PC-9 (cell line): ENCODE results near the gene DMRTB1. TPM values are rescaled to one million over a fixed set of nuclear protein-coding genes. Genes with fewer than 3 reads are reported as not detected.

Experiments
- BruUV-seq: library from RNA; stranded (reverse); fragments of 400-500 nt; replicated peaks from 2 replicates; lab custom pipeline; 2021; lab: Mats Ljungman, UMichigan
- CTCF ChIA-PET: fragments of 300-600 bp; sonication (Branson Sonifier 250); formaldehyde crosslinking; loops from one replicate; lab custom pipeline; 2022; ENCODE audit warnings: antibody characterized with exemption; lab: Charles Lee
- POLR2A ChIA-PET: fragments of 300-600 bp; sonication (Branson Sonifier 250); formaldehyde crosslinking; loops from one replicate; lab custom pipeline; 2022; ENCODE audit warnings: antibody characterized with exemption; ENCODE audit not compliant: unreplicated experiment; lab: Charles Lee
- DNase-seq, 2 experiments: peaks; one replicate each; pipeline versions ENCODE4 v3.0.0 to v3.0.0-alpha.2; 2015 to 2022; ENCODE audit warnings: mixed read lengths in 1 of 2
- H2AFZ ChIP-seq: fragments of 200-600 bp; sonication (generic); 2 replicates; pipeline ENCODE4 v1.8.1; 2017; ENCODE audit warnings: antibody characterized with exemption
- H3F3A ChIP-seq: fragments of 200-600 bp; sonication (generic); 2 replicates; pipeline ENCODE4 v1.8.1; 2017; ENCODE audit warnings: antibody characterized with exemption, mild to moderate bottlenecking, low read depth; ENCODE audit not compliant: insufficient read depth
- H3K27ac ChIP-seq: fragments of 200-600 bp; sonication (generic); 2 replicates; pipeline ENCODE4 v1.6.1; 2016; ENCODE audit warnings: mixed run types
- H3K27me3 ChIP-seq: fragments of 200-600 bp; sonication (generic); 2 replicates; pipeline ENCODE4 v1.6.1; 2016; ENCODE audit warnings: low read depth, mixed run types; ENCODE audit not compliant: insufficient read depth
- H3K36me3 ChIP-seq: fragments of 200-600 bp; sonication (generic); 2 replicates; pipeline ENCODE4 v1.6.1; 2016; ENCODE audit warnings: low read depth, mixed run types
- H3K4me1 ChIP-seq: fragments of 200-600 bp; sonication (generic); replicated peaks from 2 replicates; pipeline ENCODE4 v1.6.1; 2016; ENCODE audit warnings: mixed run types; ENCODE audit not compliant: insufficient read depth
- H3K4me2 ChIP-seq: fragments of 200-600 bp; sonication (generic); 2 replicates; pipeline ENCODE4 v1.6.1; 2017; ENCODE audit warnings: mixed run types
- H3K4me3 ChIP-seq: fragments of 200-600 bp; sonication (generic); 2 replicates; pipeline ENCODE4 v1.6.1; 2016; ENCODE audit warnings: mixed run types
- H3K79me2 ChIP-seq: fragments of 200-600 bp; sonication (generic); 2 replicates; pipeline ENCODE4 v1.6.1; 2017; ENCODE audit warnings: low read depth, mixed run types
- H3K9me2 ChIP-seq: fragments of 200-600 bp; sonication (generic); 2 replicates; pipeline ENCODE4 v1.8.1; 2017; ENCODE audit warnings: mild to moderate bottlenecking; ENCODE audit not compliant: insufficient read depth
- H3K9me3 ChIP-seq: fragments of 200-600 bp; sonication (generic); 2 replicates; pipeline ENCODE4 v1.8.1; 2016; ENCODE audit warnings: low read depth; ENCODE audit not compliant: insufficient read depth
- H4K20me1 ChIP-seq: fragments of 200-600 bp; sonication (generic); 2 replicates; pipeline ENCODE4 v1.8.1; 2017; ENCODE audit not compliant: insufficient read depth
- EZH2 ChIP-seq: fragments of 200-600 bp; sonication (generic); IDR thresholded peaks from 2 replicates; pipeline ENCODE4 v1.8.0; 2017; ENCODE audit warnings: antibody characterized with exemption, low read depth
- intact Hi-C: fragments of 100-400 bp; cut with micrococcal nuclease; formaldehyde crosslinking; loops from one replicate; pipeline ENCODE4 v1.10.0; 2022; ENCODE audit not compliant: unreplicated experiment
- total RNA-seq: library from RNA; stranded (reverse); gene quantifications from 2 replicates; pipeline ENCODE4 v1.2.3, GENCODE V29; 2021
- TF ChIP-seq, protein P1 (sequence below): fragments of 200-600 bp; sonication (generic); conservative IDR thresholded peaks from 2 replicates; pipeline ENCODE4 v1.6.1; 2017; ENCODE audit warnings: mixed run types, antibody characterized with exemption, mild to moderate bottlenecking, moderate library complexity

Gene DMRTB1
- total RNA-seq, 1 experiment from 2014 or later, result not detected

DNA sequence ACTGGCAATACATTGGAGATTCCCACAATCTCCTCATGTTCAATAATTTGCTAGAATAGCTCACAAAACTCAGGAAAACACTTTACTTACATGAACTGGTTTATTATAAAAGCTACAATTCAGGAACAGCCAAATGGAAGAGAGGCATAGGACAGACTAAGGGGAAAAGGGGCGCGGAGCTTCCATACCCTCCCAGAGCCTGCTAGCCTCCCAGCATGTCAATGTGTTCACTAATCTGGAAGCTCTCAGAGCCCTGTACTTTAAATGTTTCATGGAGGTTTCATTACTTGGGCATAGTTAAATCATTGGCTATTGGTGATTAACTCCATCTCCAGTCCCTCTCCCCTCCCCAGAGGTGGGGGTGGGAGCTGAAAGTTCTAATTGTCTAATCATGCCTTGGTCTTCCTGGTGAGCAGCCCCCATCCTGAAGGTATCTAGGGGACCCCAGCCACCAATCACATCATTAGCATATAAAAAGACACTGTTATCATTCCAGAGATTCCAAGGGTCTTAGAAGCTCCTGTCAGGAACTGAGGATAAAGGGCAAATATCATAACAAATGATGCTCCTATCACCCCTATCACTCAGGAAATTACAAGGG is 10.9 kb upstream of the DMRTB1 start:
- Histone ChIP-seq H3K4me3 (no peak overlapping the region), H3K4me2 (no peak overlapping the region), H3K79me2 (no peaks in the 10 kb centered on the region), H3K27me3 (no peaks in the 10 kb centered on the region), H4K20me1 (no peaks in the 10 kb centered on the region), H3F3A (no peaks in the 10 kb centered on the region), H3K36me3 (no peaks in the 10 kb centered on the region), H3K27ac (no peak overlapping the region), H3K9me3 (no peaks in the 10 kb centered on the region), H3K9me2 (no peaks in the 10 kb centered on the region), H2AFZ (no peak overlapping the region), H3K4me1 (no peaks in the 10 kb centered on the region)
- POLR2A ChIA-PET, result no interaction called here
- no peak for DNase-seq
- no TSS peak for BruUV-seq
- CTCF ChIA-PET, result interaction anchor here (0.6 kb wide), 1 partner anchor 30 kb away, joined by 3 read pairs; no protein-coding TSS in a partner anchor
- TF ChIP-seq, protein P1, sequence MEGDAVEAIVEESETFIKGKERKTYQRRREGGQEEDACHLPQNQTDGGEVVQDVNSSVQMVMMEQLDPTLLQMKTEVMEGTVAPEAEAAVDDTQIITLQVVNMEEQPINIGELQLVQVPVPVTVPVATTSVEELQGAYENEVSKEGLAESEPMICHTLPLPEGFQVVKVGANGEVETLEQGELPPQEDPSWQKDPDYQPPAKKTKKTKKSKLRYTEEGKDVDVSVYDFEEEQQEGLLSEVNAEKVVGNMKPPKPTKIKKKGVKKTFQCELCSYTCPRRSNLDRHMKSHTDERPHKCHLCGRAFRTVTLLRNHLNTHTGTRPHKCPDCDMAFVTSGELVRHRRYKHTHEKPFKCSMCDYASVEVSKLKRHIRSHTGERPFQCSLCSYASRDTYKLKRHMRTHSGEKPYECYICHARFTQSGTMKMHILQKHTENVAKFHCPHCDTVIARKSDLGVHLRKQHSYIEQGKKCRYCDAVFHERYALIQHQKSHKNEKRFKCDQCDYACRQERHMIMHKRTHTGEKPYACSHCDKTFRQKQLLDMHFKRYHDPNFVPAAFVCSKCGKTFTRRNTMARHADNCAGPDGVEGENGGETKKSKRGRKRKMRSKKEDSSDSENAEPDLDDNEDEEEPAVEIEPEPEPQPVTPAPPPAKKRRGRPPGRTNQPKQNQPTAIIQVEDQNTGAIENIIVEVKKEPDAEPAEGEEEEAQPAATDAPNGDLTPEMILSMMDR, result no peak
- TF ChIP-seq EZH2, result no peak
- intact Hi-C loops, result no loop called here

DNA sequence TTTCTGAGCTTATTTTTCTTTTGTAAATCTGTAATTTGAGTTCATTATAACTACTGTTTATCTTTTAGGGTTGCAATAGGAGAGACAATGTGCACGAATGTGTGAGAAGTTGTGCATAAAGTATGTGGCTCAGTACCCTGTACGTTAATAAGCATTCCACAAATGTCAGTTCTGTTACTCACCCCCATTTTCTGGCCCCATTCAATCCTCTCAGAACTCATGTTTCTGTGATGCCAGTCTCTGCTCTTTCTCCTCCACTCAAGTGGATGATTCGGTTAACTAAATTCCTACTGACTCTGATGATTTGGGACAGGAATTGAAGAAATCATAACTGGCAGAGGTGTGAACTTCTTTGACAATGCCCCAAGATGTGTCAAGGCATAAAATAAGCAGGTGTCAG is 10.2 kb upstream of the DMRTB1 start:
- Histone ChIP-seq H3F3A (no peaks in the 10 kb centered on the region), H3K4me1 (no peaks in the 10 kb centered on the region), H3K79me2 (no peaks in the 10 kb centered on the region), H3K4me3 (no peak overlapping the region), H3K9me3 (no peaks in the 10 kb centered on the region), H3K27me3 (no peaks in the 10 kb centered on the region), H2AFZ (no peak overlapping the region), H3K36me3 (no peaks in the 10 kb centered on the region), H3K27ac (no peak overlapping the region), H3K9me2 (no peaks in the 10 kb centered on the region), H3K4me2 (no peak overlapping the region), H4K20me1 (no peaks in the 10 kb centered on the region)
- TF ChIP-seq EZH2, result no peak
- TF ChIP-seq, protein P1, result no peak
- peak in 1 of 2 experiments; percentile 55 for DNase-seq
- intact Hi-C loops, result no loop called here
- ChIA-PET POLR2A (no interaction called here), CTCF (interaction anchor here (0.6 kb wide), 1 partner anchor 29 kb away, joined by 3 read pairs; no protein-coding TSS in a partner anchor)
- no TSS peak for BruUV-seq

DNA sequence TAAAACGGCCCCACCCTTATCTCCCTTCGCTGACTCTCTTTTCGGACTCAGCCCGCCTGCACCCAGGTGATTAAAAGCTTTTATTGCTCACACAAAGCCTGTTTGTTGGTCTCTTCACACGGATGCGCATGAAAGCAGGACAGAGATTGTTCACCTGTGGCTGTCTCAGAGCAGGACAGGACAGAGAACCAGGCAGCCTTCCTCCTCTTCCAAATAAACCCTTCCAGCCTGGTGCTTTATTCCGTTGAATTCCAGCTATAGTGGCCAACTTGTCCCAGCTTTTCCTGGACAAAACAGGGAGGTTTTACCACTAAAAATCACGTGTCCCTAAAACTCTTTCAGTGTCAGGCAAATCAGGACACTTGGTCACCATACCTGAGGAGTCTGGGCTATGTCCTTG is 9.5 kb upstream of the DMRTB1 start:
- H3K27ac ChIP-seq, result no peak overlapping the region
- H3K9me2 ChIP-seq, result no peaks in the 10 kb centered on the region
- no peaks in the 10 kb centered on the region for H3K4me1 ChIP-seq
- no peak overlapping the region for H3K4me2 ChIP-seq
- BruUV-seq, result no TSS peak
- no peaks in the 10 kb centered on the region for H3K79me2 ChIP-seq
- CTCF ChIA-PET, result interaction anchor here (0.6 kb wide), 2 partner anchors 36 to 834 kb away, joined by 3 to 4 read pairs; no protein-coding TSS in a partner anchor
- no peaks in the 10 kb centered on the region for H3K9me3 ChIP-seq
- H4K20me1 ChIP-seq, result no peaks in the 10 kb centered on the region
- POLR2A ChIA-PET, result no interaction called here
- intact Hi-C loops, result no loop called here
- H3K27me3 ChIP-seq, result no peaks in the 10 kb centered on the region
- H3K36me3 ChIP-seq, result no peaks in the 10 kb centered on the region
- TF ChIP-seq, protein P1, result no peak
- no peak for TF ChIP-seq EZH2
- H3F3A ChIP-seq, result no peaks in the 10 kb centered on the region
- no peak for DNase-seq
- H2AFZ ChIP-seq, result no peak overlapping the region
- H3K4me3 ChIP-seq, result no peak overlapping the region
